GM18519 (cell line): ENCODE measurements around the gene MORF4L1.
"Not testable (repeated sequence)": the region's sequence is repeated elsewhere in the genome, so short reads cannot be mapped to it uniquely, and the experiment has no call there.

Experiments
- ATAC-seq: cut with Tn5 transposase; IDR thresholded peaks from one replicate; pipeline ENCODE4 v1.9.1; 2021; ENCODE audit warnings: mild to moderate bottlenecking, moderate library complexity; ENCODE audit not compliant: unreplicated experiment, low FRiP score

MORF4L1 gene

DNA sequence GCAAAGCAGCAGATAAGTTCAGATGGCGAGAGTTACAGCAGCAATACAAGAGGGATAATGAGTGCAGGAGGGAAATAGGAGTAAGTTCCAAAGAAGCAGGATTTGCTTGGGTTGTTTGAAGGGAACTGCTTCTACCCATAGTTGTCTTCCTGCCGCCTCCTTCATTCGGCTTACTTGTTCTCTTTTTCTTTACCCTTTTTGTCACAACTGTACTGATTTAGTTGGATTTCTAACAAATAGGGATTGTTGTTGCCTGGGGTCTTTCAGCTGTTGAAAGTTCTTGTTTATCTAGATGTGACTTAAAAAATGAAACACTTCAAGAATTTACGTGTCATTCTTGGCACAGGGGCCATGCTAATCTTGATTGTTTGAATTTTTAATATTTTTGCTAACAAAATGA is 25.9 kb downstream of the MORF4L1 start:
- no peak for ATAC-seq

DNA sequence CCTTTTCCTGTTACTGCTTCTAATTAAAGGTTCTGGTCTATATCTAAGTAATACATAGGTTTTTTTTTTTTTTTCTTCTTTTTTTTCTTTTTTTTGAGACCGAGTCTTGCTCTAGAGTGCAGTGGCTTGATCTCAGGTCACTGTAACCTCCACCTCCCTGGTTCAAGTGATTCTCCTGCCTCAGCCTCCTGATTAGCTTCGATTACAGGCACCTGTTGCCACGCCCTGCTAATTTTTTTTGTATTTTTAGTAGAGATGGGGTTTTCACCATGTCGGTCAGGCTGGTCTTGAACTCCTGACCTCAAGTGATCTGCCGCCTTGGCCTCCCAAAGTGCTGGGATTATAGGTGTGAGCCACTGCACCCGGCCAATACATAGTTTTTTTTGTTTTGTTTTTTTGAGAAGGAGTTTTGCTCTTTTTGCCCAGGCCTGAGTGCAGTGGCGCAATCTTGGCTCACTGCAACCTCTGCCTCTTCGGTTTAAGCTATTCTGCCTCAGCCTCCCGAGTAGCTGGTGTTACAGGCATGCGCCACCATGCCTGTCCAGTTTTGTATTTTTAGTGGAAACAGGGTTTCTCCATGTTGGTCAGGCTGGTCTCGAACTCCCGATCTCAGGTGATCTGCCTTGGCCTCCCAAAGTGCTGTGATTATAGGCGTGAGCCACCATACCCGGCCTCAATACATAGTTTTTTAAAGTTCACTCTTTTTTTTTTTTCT is 28.3 kb downstream of the MORF4L1 start:
- ATAC-seq, result not testable (repeated sequence)

DNA sequence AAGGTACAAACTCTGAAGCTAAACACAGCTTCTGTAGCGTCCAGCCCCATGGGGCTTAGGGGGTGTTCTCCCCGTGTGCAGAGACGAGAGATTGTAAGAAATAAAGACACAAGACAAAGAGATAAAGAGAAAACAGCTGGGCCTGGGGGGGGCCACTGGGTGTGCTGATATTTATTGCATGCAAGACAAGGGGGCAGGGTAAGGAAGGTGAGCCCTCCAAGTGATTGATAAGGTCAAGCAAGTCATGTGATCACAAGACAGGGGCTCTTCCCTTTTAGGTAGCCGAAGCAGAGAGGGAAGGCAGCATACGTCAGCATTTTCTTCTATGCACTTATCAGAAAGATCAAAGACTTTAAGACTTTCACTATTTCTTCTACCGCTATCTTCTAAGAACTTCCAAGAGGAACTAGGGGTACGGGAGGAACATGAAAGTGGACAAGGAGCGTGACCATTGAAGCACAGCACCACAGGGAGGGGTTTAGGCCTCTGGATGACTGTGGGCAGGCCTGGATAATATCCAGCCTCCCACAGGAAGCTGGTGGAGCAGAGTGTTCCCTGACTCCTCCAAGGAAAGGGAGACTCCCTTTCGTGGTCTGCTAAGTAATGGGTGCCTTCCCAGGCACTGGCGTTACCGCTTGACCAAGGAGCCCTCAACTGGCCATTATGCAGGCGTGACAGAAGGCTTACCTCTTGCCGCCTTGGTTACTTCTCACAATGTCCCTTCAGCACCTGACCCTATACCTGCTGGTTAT is 29.8 kb downstream of the MORF4L1 start:
- ATAC-seq, result not testable (repeated sequence)

DNA sequence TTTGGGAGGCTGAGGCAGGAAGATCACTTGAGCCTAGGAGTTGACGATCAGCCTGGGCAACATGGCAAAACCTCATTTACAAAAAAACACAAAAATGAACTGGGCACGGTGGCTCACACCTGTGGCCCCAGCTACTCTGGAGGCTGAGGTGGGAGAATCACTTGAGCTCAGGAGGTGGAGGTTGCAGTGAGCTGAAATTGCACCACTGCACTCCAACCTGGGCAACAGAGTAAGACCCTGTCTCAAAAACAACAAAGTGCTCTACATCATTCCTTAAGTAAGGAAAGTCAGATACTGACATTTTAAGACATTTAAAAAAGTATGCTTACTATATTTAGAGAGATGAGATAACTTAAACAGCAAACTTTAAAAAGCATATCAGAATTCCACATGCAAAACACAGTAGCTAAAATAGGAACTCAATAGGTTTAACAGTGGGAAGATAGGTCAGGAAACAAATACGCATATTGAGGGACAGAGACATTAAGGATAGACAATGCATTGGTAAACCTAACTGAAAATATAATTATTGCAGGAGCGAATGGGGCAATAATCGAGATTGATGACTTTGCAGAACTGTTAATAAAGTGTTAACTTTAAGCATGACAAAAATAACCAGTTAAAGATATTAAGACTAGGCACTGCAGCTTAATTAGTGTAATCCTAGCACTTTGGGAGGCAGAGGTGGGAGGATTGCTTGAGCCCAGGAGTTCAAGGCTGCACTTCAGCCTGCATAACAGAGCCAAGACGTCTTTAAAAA is 32.1 kb downstream of the MORF4L1 start:
- no peak for ATAC-seq

DNA sequence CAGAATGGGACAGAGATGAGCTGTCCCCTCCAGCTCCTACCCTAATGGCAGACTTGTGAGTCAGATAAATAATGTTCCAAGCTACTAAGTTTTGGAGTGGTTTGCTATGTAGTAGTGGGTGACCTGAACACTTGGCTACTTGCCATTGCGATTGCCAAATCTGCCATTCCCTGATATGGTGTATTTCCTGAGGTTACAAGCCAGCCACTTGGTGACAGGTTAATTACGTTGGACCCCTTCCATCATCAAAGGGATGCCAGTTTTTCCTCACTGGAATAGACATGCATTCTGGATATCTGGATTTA is 33.6 kb downstream of the MORF4L1 start:
- ATAC-seq, result no peak

DNA sequence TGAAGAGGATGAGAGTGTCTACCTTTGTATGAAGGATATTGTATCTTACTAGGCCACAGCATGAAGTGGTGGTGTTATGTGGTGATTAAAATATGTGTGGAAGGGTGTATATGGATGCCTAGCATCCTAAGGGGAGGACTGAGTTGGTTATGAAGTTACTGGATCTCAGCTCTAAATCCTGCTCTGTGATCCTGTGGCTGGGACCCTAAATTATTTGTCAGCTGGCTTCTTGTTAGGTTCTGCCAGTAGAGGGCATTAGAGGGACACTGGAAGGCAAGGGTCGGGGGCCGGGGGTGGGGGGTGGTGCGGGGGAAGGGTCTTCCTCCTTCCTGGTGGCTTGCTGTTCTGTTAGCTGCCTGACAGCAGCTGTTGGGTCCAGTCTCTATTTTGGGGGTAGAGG is 34.9 kb downstream of the MORF4L1 start:
- no peak for ATAC-seq

DNA sequence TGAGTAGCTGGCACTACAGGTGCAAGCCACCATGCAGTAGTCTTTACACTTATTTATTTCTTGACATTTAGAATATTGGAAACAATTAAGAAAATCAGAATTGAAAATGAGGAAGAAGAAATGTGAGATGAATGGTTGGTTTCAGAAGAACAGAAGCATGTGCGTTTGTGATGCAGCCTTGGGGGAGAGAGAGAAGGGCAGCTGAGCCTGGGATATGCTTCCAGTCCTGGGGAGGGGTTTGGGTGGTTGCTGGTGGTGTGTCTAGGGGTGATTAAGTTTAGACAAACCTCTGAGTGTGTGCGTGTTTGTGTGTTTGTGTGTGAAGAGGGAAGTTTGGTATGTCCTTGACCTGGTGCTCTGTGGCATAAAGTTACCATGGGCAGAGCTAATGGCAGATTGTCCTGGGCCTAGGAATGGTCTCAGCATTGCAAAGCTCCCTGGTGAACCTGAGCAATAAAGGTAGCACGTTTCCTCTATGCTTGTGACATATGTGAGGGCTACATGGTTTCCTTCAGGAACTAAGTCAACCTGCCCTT is 36.5 kb downstream of the MORF4L1 start:
- ATAC-seq, result no peak

DNA sequence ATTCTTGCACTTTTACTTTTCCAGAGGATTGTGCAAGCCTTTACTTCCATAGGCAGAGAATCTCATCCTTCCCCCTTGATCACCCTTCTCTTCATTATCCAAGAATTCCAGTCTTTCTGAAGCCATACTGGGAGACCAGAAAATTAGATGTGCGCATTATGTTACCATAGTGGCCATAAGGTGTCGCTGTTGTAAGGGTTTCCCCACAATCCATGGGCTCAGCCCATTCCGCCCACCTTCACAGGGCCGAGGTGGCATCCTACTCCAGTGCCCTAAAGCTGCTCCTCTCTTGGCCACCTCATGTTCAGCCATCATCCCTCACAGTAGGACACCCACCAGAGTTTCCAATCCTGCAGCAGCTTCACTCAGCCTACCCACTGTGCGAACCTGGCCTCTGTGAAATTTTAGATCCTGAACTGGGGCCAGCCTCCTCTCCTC is 37.1 kb downstream of the MORF4L1 start:
- ATAC-seq, result no peak

DNA sequence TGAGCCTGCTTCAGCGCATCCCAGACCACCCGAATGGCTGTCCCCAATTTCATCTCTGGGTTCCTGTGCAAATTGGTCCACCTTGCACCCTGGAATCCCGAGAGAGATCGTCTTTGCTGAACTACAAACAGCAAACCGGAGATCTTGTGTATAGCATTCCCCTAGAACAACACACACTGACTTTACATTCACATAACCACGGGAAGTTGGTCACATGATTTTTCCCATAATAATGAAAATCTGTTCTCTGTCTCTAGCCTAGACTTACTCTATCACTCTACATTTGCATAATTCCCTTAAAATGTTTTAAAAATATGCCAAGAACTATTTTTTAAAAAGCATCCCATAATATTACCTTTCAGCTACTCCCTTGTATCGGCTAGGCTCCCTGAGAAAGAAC is 37.6 kb downstream of the MORF4L1 start:
- ATAC-seq, result no peak

DNA sequence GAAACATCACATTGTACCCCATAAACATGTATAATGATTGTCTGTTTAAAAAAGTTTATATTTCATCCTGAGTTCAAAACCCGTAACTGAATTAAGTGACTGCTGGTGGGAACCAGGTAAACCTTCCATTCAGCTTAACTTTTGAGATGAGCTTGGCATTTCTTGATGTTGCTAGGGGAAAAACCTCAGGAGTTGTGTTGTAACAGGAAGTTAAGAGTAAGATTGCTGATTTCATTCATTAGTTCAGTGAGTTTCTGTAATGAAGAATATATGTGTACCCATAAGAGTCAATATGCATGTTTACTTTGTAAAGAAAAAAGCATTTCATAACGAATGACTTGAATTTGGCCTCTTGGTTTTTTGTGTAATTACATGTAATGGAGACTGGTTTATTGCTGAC is 39.6 kb downstream of the MORF4L1 start:
- ATAC-seq, result no peak

DNA sequence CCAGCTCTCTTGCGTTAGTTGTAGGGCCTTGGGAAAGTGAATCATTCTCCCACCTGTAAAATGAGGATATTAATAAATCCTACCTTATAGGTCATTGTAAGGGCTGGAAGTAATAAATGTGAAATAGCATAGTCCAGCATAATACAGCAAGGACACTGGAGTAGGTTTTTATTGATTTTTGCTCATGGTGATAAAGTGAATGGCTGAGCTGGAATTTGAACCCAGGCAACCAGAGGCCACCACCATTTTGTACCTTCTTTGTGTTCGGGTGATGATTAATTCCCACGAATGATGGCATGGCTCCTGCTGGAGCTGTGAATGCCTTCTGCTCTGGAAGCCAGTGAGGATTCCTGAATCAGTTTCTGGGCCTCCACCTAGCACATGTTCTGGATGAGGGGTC is 40.3 kb downstream of the MORF4L1 start:
- no peak for ATAC-seq

DNA sequence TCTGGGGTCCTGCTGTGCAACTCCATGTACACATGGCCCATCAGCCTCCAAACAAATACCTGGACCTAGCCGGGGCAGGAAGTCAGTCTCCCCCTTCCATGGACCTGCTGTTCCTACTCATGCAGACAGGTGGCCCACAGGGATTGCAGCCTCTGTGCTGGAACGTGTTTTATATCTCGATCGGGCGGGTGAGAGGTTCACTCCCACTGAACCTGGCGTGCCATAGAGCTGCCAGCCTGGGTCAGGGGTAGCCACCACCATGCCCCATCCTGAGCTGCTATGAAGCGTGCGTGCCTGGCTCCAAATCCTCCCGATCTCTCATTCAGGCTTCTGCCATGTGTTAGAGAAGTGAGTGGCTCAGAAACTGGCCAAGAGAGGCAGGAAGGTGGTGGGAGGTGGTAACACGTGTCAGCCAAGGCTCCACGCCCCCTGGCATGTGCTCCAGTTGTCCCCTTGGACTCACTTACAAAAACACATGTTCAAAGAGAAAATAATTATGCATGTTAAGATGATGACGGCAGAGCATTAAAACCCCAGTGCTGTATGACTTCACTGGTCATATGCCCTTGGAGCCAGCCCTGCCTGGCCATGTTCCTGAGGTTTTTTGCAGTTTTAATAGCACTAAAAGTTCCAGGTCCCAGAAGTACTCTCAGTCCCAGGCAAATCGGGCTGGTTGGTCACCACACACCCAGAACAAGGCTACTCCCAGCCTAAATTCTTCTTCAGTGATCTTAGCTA is 41.5 kb downstream of the MORF4L1 start:
- no peak for ATAC-seq

DNA sequence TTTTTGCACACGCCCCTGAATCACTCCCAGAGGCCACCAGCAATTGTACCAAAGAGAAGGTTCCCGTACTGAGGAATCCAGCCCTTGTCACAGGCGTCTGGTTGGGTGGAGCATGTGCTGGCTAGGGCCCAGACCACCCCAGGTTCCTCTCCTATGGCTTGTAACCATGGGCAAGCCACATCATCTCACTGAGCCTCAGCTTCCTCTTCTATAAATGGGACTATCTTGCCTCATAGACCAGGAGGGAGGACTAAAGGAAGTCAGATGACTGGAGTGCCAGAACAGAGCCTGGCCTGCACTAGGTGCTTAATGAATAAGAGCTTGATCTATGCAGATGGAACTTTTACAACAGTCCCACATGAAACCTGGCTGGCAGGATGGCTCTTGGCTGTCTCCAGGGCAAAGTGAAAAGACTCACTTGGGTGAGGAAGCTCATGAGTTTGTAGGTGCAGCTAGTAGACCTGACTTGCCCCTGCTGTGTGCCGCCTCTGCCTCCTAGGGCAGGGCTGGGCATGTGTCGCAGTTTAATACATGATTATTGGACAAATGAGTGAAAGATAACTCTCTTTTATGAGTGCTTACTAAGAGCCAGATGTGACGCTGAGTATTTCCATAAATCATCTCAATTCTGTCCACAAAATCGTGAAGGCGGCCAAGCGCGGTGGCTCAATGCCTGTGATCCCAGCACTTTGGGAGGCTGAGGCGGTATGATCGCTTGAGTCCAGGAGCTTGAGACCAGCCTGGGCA is 42.8 kb downstream of the MORF4L1 start:
- no peak for ATAC-seq

DNA sequence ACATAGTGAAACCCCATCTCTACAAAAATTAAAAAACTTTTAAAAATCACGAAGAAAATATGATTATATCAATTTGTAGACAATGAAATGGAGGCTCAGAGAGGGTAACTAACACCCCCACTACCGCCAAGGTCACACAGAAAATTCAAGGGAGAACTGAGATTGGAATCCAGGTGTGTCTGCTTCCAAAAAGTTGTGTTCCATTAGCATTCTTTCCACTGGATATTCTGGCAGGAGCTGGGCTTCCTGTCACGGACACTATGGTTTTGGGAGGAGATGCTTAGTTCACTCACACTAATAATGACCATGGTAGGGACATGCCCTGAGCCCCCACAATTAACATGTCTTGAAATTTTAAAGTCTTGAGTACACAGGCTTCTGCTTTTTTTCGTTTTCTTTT is 43.4 kb downstream of the MORF4L1 start:
- no peak for ATAC-seq

DNA sequence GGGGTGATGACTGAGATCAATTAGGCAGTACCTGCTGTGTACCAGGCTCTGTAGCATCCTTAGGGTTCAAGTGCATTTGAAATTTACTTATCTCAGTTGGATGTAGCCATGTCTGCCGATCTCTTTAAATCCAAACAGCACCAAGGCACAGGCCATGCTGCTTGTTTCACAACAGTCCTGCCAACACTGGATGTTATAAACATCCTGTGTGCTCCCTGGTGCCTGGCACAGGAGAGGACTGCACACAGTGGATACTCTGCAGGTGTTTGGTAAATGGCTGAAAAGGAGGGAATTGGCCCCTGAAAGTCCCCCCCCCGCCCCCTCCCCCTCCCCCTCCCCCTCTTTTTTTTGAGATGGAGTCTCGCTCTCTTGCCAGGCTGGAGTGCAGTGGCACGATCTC is 45.2 kb downstream of the MORF4L1 start:
- ATAC-seq, result no peak

DNA sequence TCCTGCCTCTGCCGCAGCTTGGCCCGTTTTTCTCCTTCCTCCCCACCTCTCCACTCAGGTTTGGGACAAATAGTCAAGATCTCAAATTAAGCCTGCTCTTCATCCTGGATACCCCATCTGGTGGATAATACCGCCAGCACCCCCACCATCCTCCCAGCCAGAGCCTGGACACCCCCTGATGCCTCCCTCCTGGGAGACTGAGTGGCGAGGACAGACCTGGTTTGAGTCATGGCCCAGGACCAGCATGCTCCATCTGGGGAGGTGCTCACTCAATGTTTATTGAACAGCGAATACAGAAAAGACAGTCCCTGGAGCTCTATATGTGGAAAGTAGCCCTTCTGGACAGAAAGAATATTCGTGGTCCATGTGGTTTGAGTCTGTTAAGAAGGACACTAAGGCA is 48.8 kb downstream of the MORF4L1 start:
- ATAC-seq, result no peak

DNA sequence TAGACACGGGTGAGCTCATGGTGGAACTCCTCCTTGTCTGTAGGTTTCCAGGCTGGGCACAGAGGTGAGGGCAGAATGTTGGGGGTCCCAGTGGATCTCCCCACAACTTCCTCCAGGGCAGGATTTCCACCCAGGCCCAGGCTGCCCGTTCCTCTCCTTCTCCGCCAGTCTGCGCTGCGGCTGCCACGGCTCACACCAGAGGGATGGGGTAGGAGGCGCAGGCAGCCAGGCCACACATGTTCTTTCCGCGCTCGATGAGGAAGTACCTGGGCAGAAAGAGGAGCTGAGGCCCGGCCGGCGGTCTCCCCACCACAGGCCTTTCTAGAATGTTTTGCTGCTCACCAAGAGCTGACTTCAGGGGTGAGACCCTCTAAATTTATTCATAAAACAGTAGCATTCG is 49.2 kb downstream of the MORF4L1 start:
- ATAC-seq, result no peak

DNA sequence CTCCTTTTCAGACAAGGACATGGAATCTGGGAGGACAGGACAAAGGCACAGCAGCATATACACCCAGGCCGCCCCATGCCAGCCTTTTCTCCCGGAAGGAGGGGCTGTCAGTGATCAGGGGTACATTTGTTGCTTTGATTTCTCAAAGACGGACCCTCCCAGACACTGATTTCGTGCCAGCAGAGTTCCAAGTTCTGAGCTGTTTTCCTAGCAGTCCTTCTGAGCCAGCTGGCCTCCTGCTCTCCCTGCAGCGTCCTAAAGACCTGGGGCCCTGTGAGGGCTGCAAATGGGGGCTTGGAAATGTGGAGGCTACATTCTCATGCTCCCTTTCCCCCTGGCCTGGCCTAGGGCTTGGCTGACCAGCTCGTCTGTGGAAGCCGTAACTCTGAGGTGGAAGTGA is 49.8 kb downstream of the MORF4L1 start:
- ATAC-seq, result no peak

DNA sequence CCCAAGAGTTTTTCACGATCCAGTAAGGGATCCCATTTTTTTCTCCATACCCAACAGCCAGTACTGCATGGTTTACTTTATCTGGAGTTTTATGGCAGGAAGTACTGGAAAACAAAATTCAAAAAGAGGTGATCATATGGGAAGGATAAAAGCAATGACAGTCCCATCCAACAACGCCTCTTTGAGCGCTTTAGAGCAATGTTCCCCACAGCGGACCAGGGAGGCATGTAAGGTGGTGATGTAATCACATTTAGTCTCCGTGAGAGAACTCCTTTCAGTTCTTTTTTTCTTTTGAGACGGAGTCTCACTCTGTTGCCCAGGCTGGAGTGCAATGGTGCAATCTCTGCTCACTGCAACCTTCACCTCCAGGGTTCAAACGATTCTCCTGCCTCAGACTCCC is 50.3 kb downstream of the MORF4L1 start:
- no peak for ATAC-seq
